MCF 10A (cell line): Measurements from ENCODE around the gene ADGRD1. TPM values are rescaled to one million over a fixed set of nuclear protein-coding genes. Genes with fewer than 3 reads are reported as not detected.

Experiments
- BruUV-seq: library from RNA; stranded (reverse); fragments of 400-500 nt; replicated peaks from 2 replicates; lab custom pipeline; 2021; lab: Mats Ljungman, UMichigan
- CTCF ChIA-PET: fragments of 300-600 bp; sonication (Branson Sonifier 250); formaldehyde crosslinking; extraction: SDS; loops from one replicate; lab custom pipeline; 2021; ENCODE audit warnings: antibody characterized with exemption, inconsistent platforms; lab: Yijun Ruan, JAX
- POLR2A ChIA-PET: fragments of 300-600, 350-650 bp; sonication (Branson Sonifier 250); formaldehyde crosslinking; extraction: SDS; loops from one replicate; lab custom pipeline; 2020; ENCODE audit warnings: antibody characterized with exemption, inconsistent platforms; lab: Yijun Ruan, JAX
- DNase-seq: peaks from one replicate; pipeline ENCODE4 v3.0.0-alpha.2; 2018; ENCODE audit not compliant: unreplicated experiment
- H3K27ac Mint-ChIP-seq: one replicate; pipeline ENCODE4 v1.8.0; 2022; ENCODE audit warnings: mild to moderate bottlenecking, low read depth, mixed read lengths; ENCODE audit not compliant: unreplicated experiment
- H3K27me3 Mint-ChIP-seq: one replicate; pipeline ENCODE4 v1.8.0; 2022; ENCODE audit warnings: mixed read lengths; ENCODE audit not compliant: insufficient read depth, unreplicated experiment
- H3K36me3 Mint-ChIP-seq: one replicate; pipeline ENCODE4 v1.8.0; 2022; ENCODE audit warnings: mild to moderate bottlenecking, moderate library complexity, mixed read lengths; ENCODE audit not compliant: insufficient read depth, unreplicated experiment
- H3K4me1 Mint-ChIP-seq: one replicate; pipeline ENCODE4 v1.8.0; 2022; ENCODE audit warnings: mixed read lengths; ENCODE audit not compliant: insufficient read depth, unreplicated experiment
- H3K4me3 Mint-ChIP-seq: one replicate; pipeline ENCODE4 v1.8.0; 2022; ENCODE audit warnings: mild to moderate bottlenecking, moderate library complexity, mixed read lengths; ENCODE audit not compliant: unreplicated experiment
- H3K9me3 Mint-ChIP-seq: one replicate; pipeline ENCODE4 v1.8.0; 2022; ENCODE audit warnings: mixed read lengths; ENCODE audit not compliant: unreplicated experiment
- CTCF ChIP-seq: fragments of 200-600 bp; IDR thresholded peaks from one replicate; pipeline ENCODE4 v1.8.0; 2022; ENCODE audit warnings: antibody characterized with exemption, mild to moderate bottlenecking; ENCODE audit not compliant: unreplicated experiment
- intact Hi-C: fragments of 100-400 bp; cut with micrococcal nuclease; formaldehyde crosslinking; loops from 2 replicates; pipeline ENCODE4 v1.14.1; 2022
- total RNA-seq: library from RNA; stranded (reverse); gene quantifications from 2 replicates; pipeline ENCODE4 v1.2.3, GENCODE V29; 2022

The ADGRD1 gene
- total RNA-seq, 1 experiment from 2014 or later = 0.68 TPM

- ChIA-PET CTCF (interaction anchor here (1.3 kb wide), 2 partner anchors 135 to 147 kb away, joined by 5 read pairs; no protein-coding TSS in a partner anchor), POLR2A (no interaction called here)
- Mint-ChIP-seq H3K27me3 (peaks cover 10% of the 10 kb centered on the region), H3K4me3 (no peak overlapping the region), H3K36me3 (peaks cover 6% of the 10 kb centered on the region), H3K27ac (no peak overlapping the region), H3K4me1 (peaks cover 31% of the 10 kb centered on the region), H3K9me3 (no peaks in the 10 kb centered on the region)
- BruUV-seq = no TSS peak
- intact Hi-C loops = no loop called here
- no peak for TF ChIP-seq CTCF
- DNase-seq = no peak
Measured at GRCh38 chr12:130969223-130969622, 15.5 kb downstream of the ADGRD1 start.

GRCh38 chr12:130970165-130970907 lies 16.6 kb downstream of the ADGRD1 start:
- H3K4me1 Mint-ChIP-seq = peaks cover 23% of the 10 kb centered on the region
- no peak overlapping the region for H3K4me3 Mint-ChIP-seq
- no TSS peak for BruUV-seq
- intact Hi-C loops = no loop called here
- POLR2A ChIA-PET = no interaction called here
- CTCF ChIA-PET = interaction anchor here (0.7 to 1.3 kb wide), 3 partner anchors 32 to 146 kb away, joined by 3 to 5 read pairs (median 5); no protein-coding TSS in a partner anchor
- no peaks in the 10 kb centered on the region for H3K9me3 Mint-ChIP-seq
- H3K27ac Mint-ChIP-seq = no peak overlapping the region
- no peak for TF ChIP-seq CTCF
- peaks cover 13% of the 10 kb centered on the region for H3K27me3 Mint-ChIP-seq
- DNase-seq = no peak
- peaks cover 6% of the 10 kb centered on the region for H3K36me3 Mint-ChIP-seq

- no peak for TF ChIP-seq CTCF
- intact Hi-C loops = no loop called here
- peaks cover 18% of the 10 kb centered on the region for H3K4me1 Mint-ChIP-seq
- peaks cover 18% of the 10 kb centered on the region for H3K27me3 Mint-ChIP-seq
- peaks cover 6% of the 10 kb centered on the region for H3K36me3 Mint-ChIP-seq
- no peak for DNase-seq
- no TSS peak for BruUV-seq
- H3K9me3 Mint-ChIP-seq = no peaks in the 10 kb centered on the region
- POLR2A ChIA-PET = no interaction called here
- H3K4me3 Mint-ChIP-seq = no peak overlapping the region
- no peak overlapping the region for H3K27ac Mint-ChIP-seq
- CTCF ChIA-PET = no interaction called here
Measured at GRCh38 chr12:130970908-130971233, 17.2 kb downstream of the ADGRD1 start.

GRCh38 chr12:130971925-130972585 lies 18.3 kb downstream of the ADGRD1 start:
- peaks cover 23% of the 10 kb centered on the region for H3K27me3 Mint-ChIP-seq
- peaks cover 12% of the 10 kb centered on the region for H3K4me1 Mint-ChIP-seq
- intact Hi-C loops = no loop called here
- BruUV-seq = no TSS peak
- CTCF ChIA-PET = no interaction called here
- TF ChIP-seq CTCF = no peak
- no peak for DNase-seq
- H3K36me3 Mint-ChIP-seq = peaks cover 6% of the 10 kb centered on the region
- no peaks in the 10 kb centered on the region for H3K9me3 Mint-ChIP-seq
- no peak overlapping the region for H3K27ac Mint-ChIP-seq
- no peak overlapping the region for H3K4me3 Mint-ChIP-seq
- POLR2A ChIA-PET = no interaction called here
